GM20000 (cell line): ENCODE data around the gene ARIH1.
"Not testable (repeated sequence)": the region's sequence is repeated elsewhere in the genome, so short reads cannot be mapped to it uniquely, and the experiment has no call there.

Experiments used
- DNase-seq: peaks from one replicate; pipeline ENCODE4 v3.0.0; 2012; ENCODE audit warnings: low spot score
- TF ChIP-seq, protein P1 (sequence below): IDR thresholded peaks from 2 replicates; pipeline ENCODE4 v1.5.1; 2012; ENCODE audit warnings: mild to moderate bottlenecking, control low read depth; ENCODE audit errors: extremely low read depth, missing control alignments

The ARIH1 gene

DNA sequence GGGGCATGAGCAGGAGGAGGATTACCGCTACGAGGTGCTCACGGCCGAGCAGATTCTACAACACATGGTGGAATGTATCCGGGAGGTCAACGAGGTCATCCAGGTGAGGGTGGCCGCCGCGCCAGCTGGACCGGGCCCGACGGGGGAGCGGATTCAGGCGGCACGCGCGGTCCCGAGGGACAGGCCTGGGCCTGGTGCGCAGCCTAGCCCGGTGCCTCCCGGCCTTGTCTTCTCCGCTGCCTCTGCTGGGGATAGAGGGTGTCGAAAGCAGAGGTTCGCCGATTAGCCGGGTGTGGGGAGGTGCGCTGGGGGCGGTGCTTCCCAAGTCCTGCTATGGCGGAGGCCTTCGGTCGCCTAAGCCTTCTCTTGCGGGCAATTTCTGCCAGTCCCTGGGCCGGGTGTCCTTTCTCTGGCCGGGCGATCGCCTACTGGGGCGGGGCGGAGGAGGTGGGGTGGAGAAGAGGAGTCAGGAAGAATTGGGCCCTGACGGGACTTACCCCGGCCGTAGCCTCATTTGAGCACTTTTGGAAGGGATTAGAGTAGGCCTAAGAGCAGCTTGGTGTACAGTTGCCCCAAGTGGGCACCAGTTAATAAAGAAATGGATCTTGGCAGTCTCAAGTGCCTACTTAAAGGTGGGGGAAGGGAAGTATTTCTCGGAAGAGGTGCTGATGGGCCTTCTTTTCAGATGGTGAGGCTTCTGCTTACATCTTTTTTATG, 940 bp downstream of the ARIH1 start:
- DNase-seq: peak; percentile 74
- TF ChIP-seq, protein P1, sequence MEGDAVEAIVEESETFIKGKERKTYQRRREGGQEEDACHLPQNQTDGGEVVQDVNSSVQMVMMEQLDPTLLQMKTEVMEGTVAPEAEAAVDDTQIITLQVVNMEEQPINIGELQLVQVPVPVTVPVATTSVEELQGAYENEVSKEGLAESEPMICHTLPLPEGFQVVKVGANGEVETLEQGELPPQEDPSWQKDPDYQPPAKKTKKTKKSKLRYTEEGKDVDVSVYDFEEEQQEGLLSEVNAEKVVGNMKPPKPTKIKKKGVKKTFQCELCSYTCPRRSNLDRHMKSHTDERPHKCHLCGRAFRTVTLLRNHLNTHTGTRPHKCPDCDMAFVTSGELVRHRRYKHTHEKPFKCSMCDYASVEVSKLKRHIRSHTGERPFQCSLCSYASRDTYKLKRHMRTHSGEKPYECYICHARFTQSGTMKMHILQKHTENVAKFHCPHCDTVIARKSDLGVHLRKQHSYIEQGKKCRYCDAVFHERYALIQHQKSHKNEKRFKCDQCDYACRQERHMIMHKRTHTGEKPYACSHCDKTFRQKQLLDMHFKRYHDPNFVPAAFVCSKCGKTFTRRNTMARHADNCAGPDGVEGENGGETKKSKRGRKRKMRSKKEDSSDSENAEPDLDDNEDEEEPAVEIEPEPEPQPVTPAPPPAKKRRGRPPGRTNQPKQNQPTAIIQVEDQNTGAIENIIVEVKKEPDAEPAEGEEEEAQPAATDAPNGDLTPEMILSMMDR: no peak

DNA sequence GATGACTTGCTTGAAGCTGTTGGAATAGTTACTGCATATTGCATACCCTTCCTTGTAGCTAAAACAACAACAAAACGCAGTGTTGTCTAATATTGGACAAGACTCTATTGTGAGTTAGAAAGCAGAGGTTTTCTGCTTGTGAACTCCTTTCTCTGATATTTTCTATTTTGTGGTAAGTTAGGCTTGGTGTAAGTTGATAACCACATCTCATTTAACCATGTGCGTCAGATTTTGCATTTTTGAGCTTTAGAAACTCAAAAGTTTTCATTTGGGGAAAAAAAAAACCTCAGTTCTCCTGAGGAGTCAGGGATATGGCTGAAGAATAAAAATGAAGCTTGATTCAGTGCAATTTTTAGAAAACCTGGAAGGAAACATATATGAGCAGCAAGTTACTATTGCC, 1.5 kb downstream of the ARIH1 start:
- TF ChIP-seq, protein P1: no peak
- DNase-seq: no peak

DNA sequence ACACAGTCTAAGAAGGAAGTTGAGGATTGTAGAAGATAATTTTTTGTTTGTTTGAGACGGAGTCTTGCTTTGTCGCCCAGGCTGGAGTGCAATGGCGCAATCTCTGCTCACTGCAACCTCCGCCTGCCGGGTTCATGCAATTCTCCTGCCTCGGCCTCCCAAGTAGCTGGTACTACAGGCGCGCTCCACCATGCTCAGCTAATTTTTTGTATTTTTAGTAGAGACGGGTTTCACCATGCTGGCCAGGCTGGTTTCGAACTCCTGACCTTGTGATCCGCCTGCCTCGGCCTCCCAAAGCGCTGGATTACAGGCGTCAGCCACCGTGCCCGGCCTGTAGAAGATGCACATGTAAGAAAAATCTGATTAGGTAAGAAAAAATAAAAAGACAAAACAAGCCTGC, 2.2 kb downstream of the ARIH1 start:
- not testable (repeated sequence) for DNase-seq

- no peak for DNase-seq
- TF ChIP-seq, protein P1: no peak
Measured at GRCh38 chr15:72481015-72481659, 7.0 kb downstream of the ARIH1 start.

GRCh38 chr15:72482275-72482674, 8.1 kb downstream of the ARIH1 start:
- DNase-seq: no peak
- TF ChIP-seq, protein P1: no peak

DNA sequence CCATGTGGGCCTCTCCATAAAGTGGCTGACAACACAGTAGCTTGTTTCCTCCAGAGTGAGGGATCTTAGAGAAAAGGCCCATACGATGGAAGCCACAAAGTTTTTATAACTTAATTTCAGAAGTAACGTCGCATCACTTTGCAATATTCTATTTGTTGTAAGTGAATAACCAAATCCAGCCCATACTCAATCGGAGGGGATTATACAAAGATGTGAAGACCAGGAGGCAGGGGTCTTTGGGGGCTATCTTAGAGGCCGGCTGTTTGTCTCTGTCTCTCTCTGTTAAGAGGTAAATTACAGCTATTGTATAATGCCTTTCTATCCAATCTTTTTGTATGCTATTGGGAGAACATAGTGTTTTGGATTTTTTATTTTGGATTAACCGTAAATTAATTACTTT, 9.1 kb downstream of the ARIH1 start:
- no peak for DNase-seq
- TF ChIP-seq, protein P1: no peak

DNA sequence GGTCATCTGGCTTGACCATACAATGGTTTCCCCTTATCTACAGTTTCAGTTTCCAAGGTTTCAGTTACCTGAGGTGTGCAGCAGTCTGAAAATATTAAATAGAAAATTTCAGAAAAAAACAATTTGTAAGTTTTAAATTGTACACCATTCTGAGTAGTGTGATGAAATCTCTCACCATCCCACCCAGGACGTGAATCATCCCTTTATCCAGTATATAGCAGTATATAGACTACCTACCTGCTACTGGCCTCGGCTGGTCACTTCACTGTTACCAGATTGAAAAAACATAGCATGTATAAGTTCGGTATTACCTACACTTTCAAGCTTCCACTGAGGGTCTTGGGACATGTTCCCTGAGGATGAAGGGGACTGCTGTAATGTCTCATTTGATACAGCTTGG, 12.0 kb downstream of the ARIH1 start:
- TF ChIP-seq, protein P1: no peak
- no peak for DNase-seq
